Fibroblast of villous mesenchyme (primary cell): ENCODE measurements around the gene NPAS2. TPM values are rescaled to one million over a fixed set of nuclear protein-coding genes. Genes with fewer than 3 reads are reported as not detected.

Source experiments
- DNase-seq: peaks from one replicate; pipeline ENCODE4 v3.0.0-alpha.2; 2010; ENCODE audit warnings: low read depth
- H3K4me3 ChIP-seq: 2 replicates; pipeline ENCODE4 v1.5.1; 2011; ENCODE audit warnings: low read depth, mild to moderate bottlenecking, low read length
- total RNA-seq: library from RNA; depleted of rRNA; stranded (reverse); fragments of >200 nt; gene quantifications from 2 replicates; pipeline ENCODE4 v1.2.3, GENCODE V29; 2012
- TF ChIP-seq, protein P1 (sequence below): IDR thresholded peaks from 2 replicates; pipeline ENCODE4 v1.5.1; 2012; ENCODE audit warnings: low read depth, mild to moderate bottlenecking, low read length; ENCODE audit not compliant: insufficient read depth

The NPAS2 gene
- total RNA-seq, 1 donor: 17.3 TPM

DNA sequence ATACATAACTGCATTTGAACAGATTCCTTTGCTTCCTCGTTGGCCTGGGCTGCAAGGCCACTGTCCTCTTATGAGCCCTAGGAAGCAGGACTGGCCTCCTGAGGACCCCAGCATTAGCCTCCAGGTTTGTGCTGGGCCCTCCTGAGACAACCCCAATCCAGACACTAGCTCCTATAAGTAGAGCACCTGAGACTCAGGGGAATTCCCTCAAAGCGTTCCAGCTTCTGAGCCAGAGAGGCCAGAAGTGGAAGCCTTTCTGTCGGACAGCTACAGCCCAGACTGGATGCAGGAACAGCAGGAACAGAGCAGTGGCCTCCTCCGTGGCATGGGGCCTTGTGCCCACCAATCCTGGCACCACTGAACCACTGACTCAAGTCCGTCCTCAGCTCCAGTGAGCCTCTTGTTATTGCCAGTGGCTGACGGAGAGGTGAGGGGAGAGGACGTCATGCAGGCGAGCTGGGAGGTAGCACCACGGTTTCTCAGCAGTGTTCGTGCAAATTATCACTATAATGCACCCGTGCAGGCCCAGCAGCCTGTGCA lies 67.2 kb downstream of the NPAS2 start:
- no peak overlapping the region for H3K4me3 ChIP-seq
- DNase-seq: no peak
- TF ChIP-seq, protein P1, sequence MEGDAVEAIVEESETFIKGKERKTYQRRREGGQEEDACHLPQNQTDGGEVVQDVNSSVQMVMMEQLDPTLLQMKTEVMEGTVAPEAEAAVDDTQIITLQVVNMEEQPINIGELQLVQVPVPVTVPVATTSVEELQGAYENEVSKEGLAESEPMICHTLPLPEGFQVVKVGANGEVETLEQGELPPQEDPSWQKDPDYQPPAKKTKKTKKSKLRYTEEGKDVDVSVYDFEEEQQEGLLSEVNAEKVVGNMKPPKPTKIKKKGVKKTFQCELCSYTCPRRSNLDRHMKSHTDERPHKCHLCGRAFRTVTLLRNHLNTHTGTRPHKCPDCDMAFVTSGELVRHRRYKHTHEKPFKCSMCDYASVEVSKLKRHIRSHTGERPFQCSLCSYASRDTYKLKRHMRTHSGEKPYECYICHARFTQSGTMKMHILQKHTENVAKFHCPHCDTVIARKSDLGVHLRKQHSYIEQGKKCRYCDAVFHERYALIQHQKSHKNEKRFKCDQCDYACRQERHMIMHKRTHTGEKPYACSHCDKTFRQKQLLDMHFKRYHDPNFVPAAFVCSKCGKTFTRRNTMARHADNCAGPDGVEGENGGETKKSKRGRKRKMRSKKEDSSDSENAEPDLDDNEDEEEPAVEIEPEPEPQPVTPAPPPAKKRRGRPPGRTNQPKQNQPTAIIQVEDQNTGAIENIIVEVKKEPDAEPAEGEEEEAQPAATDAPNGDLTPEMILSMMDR: no peak

DNA sequence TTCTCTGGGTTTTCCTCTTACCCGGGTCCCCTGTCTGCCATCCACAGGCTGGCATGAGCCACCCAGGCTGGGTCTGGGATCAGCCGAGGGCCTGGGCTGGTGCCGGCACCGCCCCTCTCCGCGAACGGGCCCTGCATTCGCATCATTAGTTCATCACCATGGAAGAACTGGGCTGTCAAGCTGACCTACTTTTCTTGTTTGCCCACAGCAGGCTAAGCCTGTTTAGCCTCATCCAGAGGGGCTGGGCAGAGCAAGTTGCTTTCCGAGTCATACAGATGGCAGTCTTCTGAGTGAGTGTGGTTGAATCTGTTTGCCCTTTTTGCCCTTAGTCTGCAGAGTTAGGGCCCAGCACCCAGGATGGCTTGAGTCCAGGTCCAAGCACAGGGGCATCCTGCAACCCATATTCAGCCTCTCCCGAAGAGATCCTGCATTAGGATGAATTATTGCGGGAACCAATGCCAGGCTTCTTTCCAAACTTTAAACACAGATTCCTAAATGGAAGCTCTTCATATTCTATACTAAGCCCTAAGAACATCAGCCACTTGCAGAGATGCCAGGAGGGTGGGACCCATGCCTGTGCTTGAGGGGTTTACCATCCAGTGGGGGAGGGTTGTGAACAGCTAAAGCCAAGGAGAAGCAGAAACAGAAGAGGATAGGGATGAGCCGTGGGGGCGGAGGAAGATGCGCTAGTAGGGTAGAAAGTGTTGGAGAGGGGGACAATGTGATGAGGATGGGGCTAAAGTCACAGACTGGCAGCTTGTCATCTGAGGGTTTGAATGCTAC lies 68.0 kb downstream of the NPAS2 start:
- DNase-seq: no peak
- TF ChIP-seq, protein P1: no peak
- no peak overlapping the region for H3K4me3 ChIP-seq

DNA sequence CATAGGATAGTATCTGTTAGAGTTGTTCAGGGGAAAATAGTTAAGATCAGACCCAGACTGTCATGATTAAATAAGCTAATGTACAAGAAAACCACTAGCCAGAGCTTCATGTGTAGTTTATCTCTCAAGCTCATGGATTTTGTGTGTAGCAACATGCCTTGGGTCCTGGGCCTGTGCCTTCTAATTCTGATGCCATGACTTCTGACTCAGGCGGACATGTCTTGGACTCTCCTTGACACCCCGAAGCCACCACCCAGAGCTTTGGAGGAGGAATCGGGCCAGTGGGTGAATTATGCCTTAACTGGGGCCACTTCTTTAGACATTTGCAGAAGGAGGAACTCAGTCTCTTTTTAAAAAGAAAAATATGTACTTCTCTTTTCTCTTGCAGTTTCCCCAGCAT lies 68.7 kb downstream of the NPAS2 start:
- DNase-seq: no peak
- no peak overlapping the region for H3K4me3 ChIP-seq
- TF ChIP-seq, protein P1: no peak

DNA sequence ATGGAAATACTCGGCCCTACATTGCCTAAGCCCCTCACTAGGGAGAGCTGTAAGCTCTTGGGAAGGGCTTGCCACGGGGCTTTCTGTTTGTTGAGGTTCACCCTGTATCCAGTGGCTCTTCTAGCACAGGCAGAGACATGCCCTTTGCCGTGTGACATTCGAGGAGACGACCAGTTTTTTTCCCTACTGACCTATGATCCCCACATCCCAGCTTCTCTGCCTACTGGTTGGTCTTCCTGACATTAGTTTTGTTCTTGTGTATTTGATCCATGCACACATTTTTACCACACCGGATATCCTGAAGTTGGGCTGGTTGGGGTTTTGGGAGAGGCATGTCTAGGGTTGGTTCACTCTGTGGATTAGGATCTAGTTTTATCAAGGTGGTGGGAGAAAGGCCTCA lies 69.3 kb downstream of the NPAS2 start:
- TF ChIP-seq, protein P1: no peak
- no peak for DNase-seq
- H3K4me3 ChIP-seq: no peak overlapping the region

DNA sequence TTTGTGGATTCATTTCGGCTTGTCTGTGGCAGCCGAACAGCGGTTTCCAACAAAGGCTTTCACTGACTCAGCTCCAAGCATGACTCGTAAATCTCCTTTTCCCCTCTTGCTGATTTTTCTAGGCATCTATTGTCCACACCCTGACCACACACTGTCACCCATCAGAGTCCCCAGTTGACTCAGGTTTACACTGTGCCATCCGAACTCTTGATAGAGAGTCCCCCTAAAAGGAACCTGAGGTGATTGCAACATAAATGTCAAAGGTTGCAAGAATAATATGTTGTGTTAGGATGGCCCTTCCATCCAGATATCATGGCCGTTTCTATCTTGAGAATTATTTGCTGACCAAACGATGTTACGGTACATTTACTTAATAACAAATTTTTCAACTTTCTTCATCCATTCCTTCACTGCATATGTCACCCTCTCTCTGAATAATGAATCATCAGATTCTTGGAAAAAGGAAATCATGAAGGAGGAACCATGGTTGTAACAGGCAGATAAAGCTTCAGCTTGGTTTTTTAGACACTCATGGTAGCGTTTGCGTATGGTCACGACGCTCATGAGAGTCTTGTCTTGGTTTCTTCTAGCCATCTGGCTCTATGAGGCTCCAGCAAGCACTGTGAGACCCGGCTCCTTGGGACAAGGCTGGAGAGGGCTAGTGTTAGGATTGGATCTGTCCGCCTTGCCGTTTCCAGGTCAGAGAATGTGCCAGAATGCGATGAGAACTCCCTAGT lies 72.1 kb downstream of the NPAS2 start:
- H3K4me3 ChIP-seq: no peak overlapping the region
- no peak for DNase-seq
- TF ChIP-seq, protein P1: no peak

- no peak overlapping the region for H3K4me3 ChIP-seq
- TF ChIP-seq, protein P1: no peak
- no peak for DNase-seq
These were observed 73.6 kb downstream of the NPAS2 start for GRCh38 chr2:100893392-100894104.
